Neuron (in vitro differentiated cells): ENCODE data around the gene ITGA11.
"Not testable (repeated sequence)": the region's sequence is repeated elsewhere in the genome, so short reads cannot be mapped to it uniquely, and the experiment has no call there.

Experiments used
- H2AFZ ChIP-seq: one replicate; pipeline ENCODE4 v1.6.1; 2013; ENCODE audit warnings: low read depth, mild to moderate bottlenecking, inconsistent platforms, low read length, moderate library complexity
- H3K27me3 ChIP-seq: one replicate; pipeline ENCODE4 v1.6.1; 2013; ENCODE audit warnings: low read length; ENCODE audit not compliant: insufficient read depth
- H3K36me3 ChIP-seq: one replicate; pipeline ENCODE4 v1.6.1; 2013; ENCODE audit warnings: low read length; ENCODE audit not compliant: insufficient read depth
- H3K4me1 ChIP-seq: one replicate; pipeline ENCODE4 v1.6.1; 2013; ENCODE audit warnings: low read length; ENCODE audit not compliant: insufficient read depth
- H3K4me3 ChIP-seq: 2 replicates; pipeline ENCODE4 v1.5.1; 2013; ENCODE audit warnings: mild to moderate bottlenecking, low read length, moderate library complexity
- H3K9me3 ChIP-seq: one replicate; pipeline ENCODE4 v1.6.1; 2013; ENCODE audit warnings: low read length

The ITGA11 gene

GRCh38 chr15:68428431-68428940 lies 3.5 kb downstream of the ITGA11 start:
- H3K4me3 ChIP-seq = no peak overlapping the region
- no peak overlapping the region for H2AFZ ChIP-seq
- no peaks in the 10 kb centered on the region for H3K36me3 ChIP-seq
- peaks cover 64% of the 10 kb centered on the region for H3K27me3 ChIP-seq
- peaks cover 8% of the 10 kb centered on the region for H3K4me1 ChIP-seq
- no peaks in the 10 kb centered on the region for H3K9me3 ChIP-seq

GRCh38 chr15:68427963-68428362 lies 4.0 kb downstream of the ITGA11 start:
- H2AFZ ChIP-seq = no peak overlapping the region
- H3K4me3 ChIP-seq = no peak overlapping the region
- H3K4me1 ChIP-seq = peaks cover 8% of the 10 kb centered on the region
- H3K36me3 ChIP-seq = no peaks in the 10 kb centered on the region
- peaks cover 62% of the 10 kb centered on the region for H3K27me3 ChIP-seq
- H3K9me3 ChIP-seq = no peaks in the 10 kb centered on the region

- Histone ChIP-seq H3K9me3 (no peaks in the 10 kb centered on the region), H3K4me3 (no peak overlapping the region), H2AFZ (no peak overlapping the region), H3K36me3 (no peaks in the 10 kb centered on the region), H3K27me3 (peaks cover 56% of the 10 kb centered on the region), H3K4me1 (peaks cover 8% of the 10 kb centered on the region)
Observed at GRCh38 chr15:68427366-68427765, 4.6 kb downstream of the ITGA11 start.

GRCh38 chr15:68426116-68426515 lies 5.8 kb downstream of the ITGA11 start:
- Histone ChIP-seq H3K36me3 (no peaks in the 10 kb centered on the region), H2AFZ (no peak overlapping the region), H3K4me1 (no peaks in the 10 kb centered on the region)

GRCh38 chr15:68425428-68426060 lies 6.4 kb downstream of the ITGA11 start:
- Histone ChIP-seq H3K4me3 (no peak overlapping the region), H3K27me3 (peaks cover 38% of the 10 kb centered on the region), H3K4me1 (no peaks in the 10 kb centered on the region), H3K9me3 (no peaks in the 10 kb centered on the region), H2AFZ (no peak overlapping the region), H3K36me3 (no peaks in the 10 kb centered on the region)

More at GRCh38 chr15:68426116-68426515, 5.8 kb downstream of the ITGA11 start:
- Histone ChIP-seq H3K4me3 (no peak overlapping the region), H3K9me3 (no peaks in the 10 kb centered on the region), H3K27me3 (peaks cover 44% of the 10 kb centered on the region)

- Histone ChIP-seq H3K36me3 (no peaks in the 10 kb centered on the region), H3K4me1 (peaks cover 5% of the 10 kb centered on the region), H3K4me3 (no peak overlapping the region), H3K27me3 (peaks cover 31% of the 10 kb centered on the region), H2AFZ (no peak overlapping the region), H3K9me3 (no peaks in the 10 kb centered on the region)
Observed at GRCh38 chr15:68424754-68425390, 7.1 kb downstream of the ITGA11 start.

- H3K9me3 ChIP-seq = no peaks in the 10 kb centered on the region
- no peak overlapping the region for H3K4me3 ChIP-seq
- peaks cover 20% of the 10 kb centered on the region for H3K27me3 ChIP-seq
- H2AFZ ChIP-seq = no peak overlapping the region
- H3K36me3 ChIP-seq = no peaks in the 10 kb centered on the region
- H3K4me1 ChIP-seq = peaks cover 6% of the 10 kb centered on the region
Observed at GRCh38 chr15:68423359-68424296, 8.3 kb downstream of the ITGA11 start.

GRCh38 chr15:68422403-68423145 lies 9.4 kb downstream of the ITGA11 start:
- not testable (repeated sequence) for H3K9me3 ChIP-seq, H3K27me3 ChIP-seq, H3K4me3 ChIP-seq, H3K4me1 ChIP-seq, H2AFZ ChIP-seq, H3K36me3 ChIP-seq

- no peak overlapping the region for H3K4me3 ChIP-seq
- H3K27me3 ChIP-seq = peaks cover 9% of the 10 kb centered on the region
- H3K4me1 ChIP-seq = peaks cover 6% of the 10 kb centered on the region
- H3K9me3 ChIP-seq = no peaks in the 10 kb centered on the region
- no peaks in the 10 kb centered on the region for H3K36me3 ChIP-seq
- no peak overlapping the region for H2AFZ ChIP-seq
Observed at GRCh38 chr15:68421798-68422402, 10.1 kb downstream of the ITGA11 start.

- peaks cover 6% of the 10 kb centered on the region for H3K4me1 ChIP-seq
- H3K9me3 ChIP-seq = no peaks in the 10 kb centered on the region
- H3K36me3 ChIP-seq = no peaks in the 10 kb centered on the region
- H3K4me3 ChIP-seq = no peak overlapping the region
- no peak overlapping the region for H2AFZ ChIP-seq
- peaks cover 9% of the 10 kb centered on the region for H3K27me3 ChIP-seq
Observed at GRCh38 chr15:68421115-68421551, 10.8 kb downstream of the ITGA11 start.

GRCh38 chr15:68420186-68420684 lies 11.7 kb downstream of the ITGA11 start:
- Histone ChIP-seq H2AFZ (no peak overlapping the region), H3K36me3 (no peaks in the 10 kb centered on the region), H3K27me3 (peaks cover 5% of the 10 kb centered on the region), H3K9me3 (no peaks in the 10 kb centered on the region), H3K4me3 (no peak overlapping the region), H3K4me1 (peaks cover 6% of the 10 kb centered on the region)
